PC-9 (cell line): ENCODE results near the gene AK5. TPM values are rescaled to one million over a fixed set of nuclear protein-coding genes. Genes with fewer than 3 reads are reported as not detected.

Source experiments
- BruUV-seq: library from RNA; stranded (reverse); fragments of 400-500 nt; replicated peaks from 2 replicates; lab custom pipeline; 2021; lab: Mats Ljungman, UMichigan
- CTCF ChIA-PET: fragments of 300-600 bp; sonication (Branson Sonifier 250); formaldehyde crosslinking; loops from one replicate; lab custom pipeline; 2022; ENCODE audit warnings: antibody characterized with exemption; lab: Charles Lee
- POLR2A ChIA-PET: fragments of 300-600 bp; sonication (Branson Sonifier 250); formaldehyde crosslinking; loops from one replicate; lab custom pipeline; 2022; ENCODE audit warnings: antibody characterized with exemption; ENCODE audit not compliant: unreplicated experiment; lab: Charles Lee
- DNase-seq, 2 experiments: peaks; one replicate each; pipeline versions ENCODE4 v3.0.0 to v3.0.0-alpha.2; 2015 to 2022; ENCODE audit warnings: mixed read lengths in 1 of 2
- H2AFZ ChIP-seq: fragments of 200-600 bp; sonication (generic); 2 replicates; pipeline ENCODE4 v1.8.1; 2017; ENCODE audit warnings: antibody characterized with exemption
- H3F3A ChIP-seq: fragments of 200-600 bp; sonication (generic); 2 replicates; pipeline ENCODE4 v1.8.1; 2017; ENCODE audit warnings: antibody characterized with exemption, mild to moderate bottlenecking, low read depth; ENCODE audit not compliant: insufficient read depth
- H3K27ac ChIP-seq: fragments of 200-600 bp; sonication (generic); 2 replicates; pipeline ENCODE4 v1.6.1; 2016; ENCODE audit warnings: mixed run types
- H3K27me3 ChIP-seq: fragments of 200-600 bp; sonication (generic); 2 replicates; pipeline ENCODE4 v1.6.1; 2016; ENCODE audit warnings: low read depth, mixed run types; ENCODE audit not compliant: insufficient read depth
- H3K36me3 ChIP-seq: fragments of 200-600 bp; sonication (generic); 2 replicates; pipeline ENCODE4 v1.6.1; 2016; ENCODE audit warnings: low read depth, mixed run types
- H3K4me1 ChIP-seq: fragments of 200-600 bp; sonication (generic); replicated peaks from 2 replicates; pipeline ENCODE4 v1.6.1; 2016; ENCODE audit warnings: mixed run types; ENCODE audit not compliant: insufficient read depth
- H3K4me2 ChIP-seq: fragments of 200-600 bp; sonication (generic); 2 replicates; pipeline ENCODE4 v1.6.1; 2017; ENCODE audit warnings: mixed run types
- H3K4me3 ChIP-seq: fragments of 200-600 bp; sonication (generic); 2 replicates; pipeline ENCODE4 v1.6.1; 2016; ENCODE audit warnings: mixed run types
- H3K79me2 ChIP-seq: fragments of 200-600 bp; sonication (generic); 2 replicates; pipeline ENCODE4 v1.6.1; 2017; ENCODE audit warnings: low read depth, mixed run types
- H3K9me2 ChIP-seq: fragments of 200-600 bp; sonication (generic); 2 replicates; pipeline ENCODE4 v1.8.1; 2017; ENCODE audit warnings: mild to moderate bottlenecking; ENCODE audit not compliant: insufficient read depth
- H3K9me3 ChIP-seq: fragments of 200-600 bp; sonication (generic); 2 replicates; pipeline ENCODE4 v1.8.1; 2016; ENCODE audit warnings: low read depth; ENCODE audit not compliant: insufficient read depth
- H4K20me1 ChIP-seq: fragments of 200-600 bp; sonication (generic); 2 replicates; pipeline ENCODE4 v1.8.1; 2017; ENCODE audit not compliant: insufficient read depth
- CTCF ChIP-seq: fragments of 200-600 bp; sonication (generic); conservative IDR thresholded peaks from 2 replicates; pipeline ENCODE4 v1.6.1; 2017; ENCODE audit warnings: mixed run types, antibody characterized with exemption, mild to moderate bottlenecking, moderate library complexity
- EZH2 ChIP-seq: fragments of 200-600 bp; sonication (generic); IDR thresholded peaks from 2 replicates; pipeline ENCODE4 v1.8.0; 2017; ENCODE audit warnings: antibody characterized with exemption, low read depth
- intact Hi-C: fragments of 100-400 bp; cut with micrococcal nuclease; formaldehyde crosslinking; loops from one replicate; pipeline ENCODE4 v1.10.0; 2022; ENCODE audit not compliant: unreplicated experiment
- total RNA-seq: library from RNA; stranded (reverse); gene quantifications from 2 replicates; pipeline ENCODE4 v1.2.3, GENCODE V29; 2021

AK5 gene
- total RNA-seq, 1 experiment from 2014 or later: 1.2 TPM

DNA sequence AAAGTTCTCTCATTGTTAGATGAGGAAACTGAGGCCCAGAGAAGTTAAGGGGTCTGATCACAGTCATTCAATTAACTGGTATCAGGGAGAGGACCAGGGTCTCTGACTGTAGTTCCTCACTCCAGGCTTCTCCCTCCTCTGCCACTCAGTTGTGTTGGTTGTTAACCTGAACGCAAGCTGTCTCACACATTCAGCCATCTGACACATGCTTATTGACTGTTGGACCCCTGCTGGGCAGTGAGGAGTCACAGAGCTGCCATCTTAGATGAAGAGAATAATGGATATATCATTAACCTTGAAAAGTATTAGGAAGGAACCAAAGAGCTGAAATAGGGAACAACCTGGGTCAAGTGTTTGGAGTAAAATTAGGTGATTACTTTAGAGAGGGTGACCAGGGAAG is 205.8 kb downstream of the AK5 start:
- Histone ChIP-seq H2AFZ (peak overlapping the region; percentile 14; the same call in 1 of the 2 replicates), H4K20me1 (no peaks in the 10 kb centered on the region), H3K79me2 (no peaks in the 10 kb centered on the region), H3K9me2 (no peaks in the 10 kb centered on the region), H3K4me1 (no peaks in the 10 kb centered on the region), H3K9me3 (no peaks in the 10 kb centered on the region), H3K4me2 (no peak overlapping the region), H3K27me3 (no peaks in the 10 kb centered on the region), H3K36me3 (no peaks in the 10 kb centered on the region), H3K27ac (no peak overlapping the region), H3F3A (no peaks in the 10 kb centered on the region), H3K4me3 (no peak overlapping the region)
- no peak for DNase-seq
- CTCF ChIA-PET: no interaction called here
- TF ChIP-seq EZH2: no peak
- POLR2A ChIA-PET: no interaction called here
- BruUV-seq: no TSS peak
- intact Hi-C loops: no loop called here

DNA sequence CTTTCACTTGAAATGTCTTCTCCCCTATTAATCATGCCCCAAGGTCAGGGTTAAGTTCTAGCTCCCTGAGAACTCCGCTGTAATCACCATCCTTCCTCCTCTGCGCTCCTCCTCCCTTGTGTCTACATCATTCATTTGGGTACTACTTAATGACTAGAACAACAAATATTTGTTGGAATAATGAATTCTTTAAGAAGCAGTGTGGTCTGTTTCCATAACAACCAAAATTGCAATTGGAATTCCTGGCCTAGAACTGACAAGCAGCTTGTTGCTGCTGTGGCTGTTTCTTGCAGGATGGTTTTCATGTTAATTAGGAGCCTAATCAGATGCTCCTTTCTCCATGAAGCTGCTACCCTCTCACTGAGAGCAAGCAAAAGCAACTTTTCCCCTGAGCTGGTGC is 208.1 kb downstream of the AK5 start:
- no peaks in the 10 kb centered on the region for H3K27me3 ChIP-seq
- TF ChIP-seq CTCF (no peak), EZH2 (no peak)
- POLR2A ChIA-PET: no interaction called here
- H3K9me2 ChIP-seq: no peaks in the 10 kb centered on the region
- H3K9me3 ChIP-seq: no peaks in the 10 kb centered on the region
- CTCF ChIA-PET: no interaction called here
- BruUV-seq: no TSS peak
- H2AFZ ChIP-seq: no peak overlapping the region
- no peaks in the 10 kb centered on the region for H3K4me1 ChIP-seq
- DNase-seq: no peak
- no peaks in the 10 kb centered on the region for H3K36me3 ChIP-seq
- no peaks in the 10 kb centered on the region for H4K20me1 ChIP-seq
- intact Hi-C loops: no loop called here
- H3F3A ChIP-seq: no peaks in the 10 kb centered on the region
- no peaks in the 10 kb centered on the region for H3K79me2 ChIP-seq
- no peak overlapping the region for H3K4me2 ChIP-seq
- no peak overlapping the region for H3K27ac ChIP-seq
- H3K4me3 ChIP-seq: no peak overlapping the region

GRCh38 chr1:77494026-77494425 is 212.2 kb downstream of the AK5 start:
- Histone ChIP-seq H3K4me3 (no peak overlapping the region), H3K27ac (no peak overlapping the region), H3K9me3 (no peaks in the 10 kb centered on the region), H3K27me3 (no peaks in the 10 kb centered on the region), H3K4me2 (no peak overlapping the region), H3K9me2 (no peaks in the 10 kb centered on the region), H3F3A (no peaks in the 10 kb centered on the region), H3K4me1 (no peaks in the 10 kb centered on the region), H3K79me2 (no peaks in the 10 kb centered on the region), H4K20me1 (no peaks in the 10 kb centered on the region), H3K36me3 (no peaks in the 10 kb centered on the region), H2AFZ (no peak overlapping the region)
- ChIA-PET CTCF (no interaction called here), POLR2A (no interaction called here)
- no peak for TF ChIP-seq CTCF
- no peak for TF ChIP-seq EZH2
- BruUV-seq: no TSS peak
- no peak for DNase-seq
- intact Hi-C loops: no loop called here

- Histone ChIP-seq H3K79me2 (no peaks in the 10 kb centered on the region), H3K4me2 (no peak overlapping the region), H3K4me3 (no peak overlapping the region), H3K9me2 (no peaks in the 10 kb centered on the region), H3K27me3 (no peaks in the 10 kb centered on the region), H3K4me1 (no peaks in the 10 kb centered on the region), H2AFZ (no peak overlapping the region), H3K36me3 (no peaks in the 10 kb centered on the region), H3F3A (no peaks in the 10 kb centered on the region), H3K9me3 (no peaks in the 10 kb centered on the region), H3K27ac (no peak overlapping the region), H4K20me1 (no peaks in the 10 kb centered on the region)
- DNase-seq: no peak
- ChIA-PET CTCF (no interaction called here), POLR2A (no interaction called here)
- no TSS peak for BruUV-seq
- intact Hi-C loops: no loop called here
- TF ChIP-seq CTCF: no peak
- no peak for TF ChIP-seq EZH2
Observed at GRCh38 chr1:77498918-77499317, 217.1 kb downstream of the AK5 start.
